GM19467 (cell line): ENCODE results near the gene OSBPL5.

ENCODE experiments used
- ATAC-seq: cut with Tn5 transposase; IDR thresholded peaks from one replicate; pipeline ENCODE4 v1.9.1; 2021; ENCODE audit warnings: mild to moderate bottlenecking, moderate library complexity; ENCODE audit not compliant: unreplicated experiment

Gene OSBPL5

DNA sequence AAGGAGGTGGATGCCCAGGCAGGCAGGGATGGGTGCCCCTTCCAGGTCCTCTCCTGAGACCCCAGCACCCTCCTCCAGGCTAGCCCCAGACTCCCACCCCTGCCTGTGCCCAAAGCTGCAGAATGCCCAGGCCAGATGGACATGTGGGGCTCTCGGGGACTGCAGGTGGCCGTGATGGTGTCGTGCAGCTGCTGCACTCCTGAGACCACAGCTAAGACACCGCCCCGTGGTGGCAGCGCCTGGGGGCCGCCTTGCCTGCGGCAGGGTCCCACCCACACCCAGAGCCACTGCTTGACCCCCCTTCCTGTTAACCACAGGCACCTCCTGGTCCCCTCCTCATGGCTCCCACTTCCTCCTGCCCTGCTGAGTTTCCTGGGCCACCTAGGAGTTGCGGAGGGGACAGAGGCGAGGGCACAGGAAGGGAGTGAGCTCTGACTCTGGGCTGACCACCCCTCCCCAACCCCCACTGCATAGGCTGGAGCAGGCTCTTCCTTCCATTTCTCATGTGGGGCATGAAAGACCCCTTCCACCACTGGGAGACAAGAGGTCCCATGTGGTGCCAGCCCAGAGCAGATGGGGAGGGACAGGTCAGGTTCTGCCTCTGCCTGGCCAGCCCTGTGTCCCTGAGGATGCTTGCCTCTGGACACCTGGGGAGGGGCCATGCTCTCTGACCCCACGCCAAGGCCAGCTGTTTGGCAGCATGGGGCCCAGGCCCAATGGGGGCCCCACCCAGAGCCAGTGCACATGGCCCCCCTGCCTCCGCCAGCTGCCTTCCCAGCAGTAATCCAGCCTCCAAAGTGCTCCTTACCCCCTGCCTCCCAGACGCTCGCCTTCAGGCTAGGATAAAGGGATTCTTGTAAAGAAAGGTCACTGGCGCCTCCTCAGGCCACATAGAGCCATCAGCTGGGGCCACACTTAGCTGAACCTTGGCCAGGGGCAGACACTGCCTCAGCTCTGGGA, 29.3 kb downstream of the OSBPL5 start:
- no peak for ATAC-seq

DNA sequence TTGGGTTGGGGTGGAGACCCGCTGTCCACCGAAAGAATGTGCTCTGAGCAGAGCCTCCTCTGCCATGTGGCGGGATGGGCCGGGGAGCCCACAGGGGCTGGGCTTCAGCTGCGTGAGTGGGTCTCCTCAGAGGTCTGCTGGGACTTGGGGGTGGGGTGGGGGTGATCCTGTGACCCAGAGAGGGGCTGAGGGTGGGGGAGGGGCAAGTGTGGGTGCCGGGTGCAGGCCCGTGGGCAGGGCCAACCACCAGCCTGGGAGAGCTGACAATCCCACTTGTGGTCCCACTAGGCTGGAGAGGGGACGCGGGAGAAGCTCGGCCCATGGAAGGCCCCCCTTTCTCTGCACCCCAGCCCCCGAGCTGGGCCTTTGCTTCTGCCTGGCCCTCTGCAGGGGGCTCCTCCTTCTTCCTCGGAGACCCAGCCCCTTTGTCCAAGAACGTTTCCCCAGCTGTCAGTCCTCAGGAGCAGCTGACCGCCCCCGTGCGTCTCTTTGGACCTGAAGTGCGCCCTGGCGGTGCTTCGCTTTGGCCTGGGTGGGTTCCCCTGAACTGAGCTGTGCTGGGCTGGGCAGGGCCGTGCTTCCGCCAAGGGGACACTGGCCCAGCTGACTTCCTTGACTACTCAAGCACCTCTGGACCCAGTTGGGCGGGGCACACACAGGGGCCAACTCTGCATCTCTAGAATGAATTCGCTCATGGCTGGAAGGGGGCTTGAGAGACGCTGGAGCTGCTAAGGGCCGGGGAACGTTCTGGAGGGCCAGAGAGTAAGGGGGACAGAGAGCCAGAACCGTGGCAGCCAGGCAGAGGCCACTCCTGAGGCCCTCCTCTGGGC, 30.2 kb downstream of the OSBPL5 start:
- ATAC-seq, result no peak

DNA sequence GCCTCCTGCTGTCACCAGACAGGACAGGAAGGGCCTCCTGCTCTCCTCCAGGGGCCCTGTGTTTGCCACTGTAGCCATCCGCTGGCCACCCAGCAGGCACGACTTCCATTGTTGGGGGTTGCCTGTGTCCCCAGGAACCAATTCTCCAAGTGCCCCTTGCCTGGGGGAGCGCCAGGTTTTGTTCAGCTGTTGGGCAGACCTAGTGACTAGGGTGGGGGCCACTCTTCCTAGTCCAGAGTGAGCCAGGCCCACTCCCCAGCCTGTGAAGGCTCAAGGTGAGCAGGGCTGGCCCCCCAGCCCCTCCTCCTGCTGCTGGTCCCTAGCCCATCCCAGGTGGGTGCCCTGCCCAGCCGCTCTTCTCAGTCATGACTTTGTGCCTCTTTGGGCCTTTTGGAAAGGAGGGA, 30.9 kb downstream of the OSBPL5 start:
- no peak for ATAC-seq

DNA sequence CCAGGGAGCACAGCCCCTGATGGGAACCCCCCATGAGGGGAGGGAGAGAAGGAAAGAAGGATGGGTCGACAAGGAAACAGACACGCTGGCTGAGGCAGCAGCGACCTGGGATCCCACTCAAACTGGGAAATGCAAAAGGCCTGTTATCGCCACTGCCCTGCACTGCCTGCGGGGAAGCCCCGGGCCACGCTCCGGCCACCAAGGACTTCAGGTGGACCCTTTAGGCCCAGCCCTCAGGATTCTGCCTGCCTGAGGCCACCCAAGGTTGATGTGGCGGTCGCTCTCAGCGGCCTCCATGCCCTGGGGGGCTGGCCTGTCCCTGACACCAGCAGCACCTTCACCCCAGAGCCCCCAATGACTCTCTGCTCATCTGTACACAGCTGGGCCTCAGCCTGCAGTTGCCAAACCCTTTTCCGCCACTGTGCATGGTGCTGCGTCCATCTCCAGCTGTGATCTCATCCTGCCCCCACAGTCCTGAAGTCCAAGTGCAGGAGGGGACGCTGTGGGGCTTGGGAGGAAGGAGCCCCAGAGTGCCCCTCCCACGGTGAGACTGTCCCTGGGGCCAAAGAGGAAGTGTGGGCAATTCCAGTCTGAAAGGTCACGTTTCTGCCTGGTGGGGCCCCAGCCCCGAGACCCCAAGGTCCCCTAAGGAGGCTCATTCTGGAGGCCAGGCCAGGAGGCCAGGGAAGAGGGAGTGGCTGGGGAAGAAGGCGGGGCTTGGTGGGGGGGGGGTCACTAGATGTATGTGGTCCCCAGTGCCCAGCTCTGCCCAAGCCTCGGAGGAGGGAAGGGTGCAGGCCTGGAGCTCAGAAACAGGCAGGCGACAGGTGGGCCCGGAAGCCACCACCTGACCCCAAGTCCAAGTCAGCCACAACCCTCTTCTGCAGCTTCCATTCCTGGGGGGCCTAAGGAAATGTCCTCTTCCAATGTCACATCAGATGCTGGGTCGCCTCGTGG, 31.6 kb downstream of the OSBPL5 start:
- ATAC-seq, result no peak

DNA sequence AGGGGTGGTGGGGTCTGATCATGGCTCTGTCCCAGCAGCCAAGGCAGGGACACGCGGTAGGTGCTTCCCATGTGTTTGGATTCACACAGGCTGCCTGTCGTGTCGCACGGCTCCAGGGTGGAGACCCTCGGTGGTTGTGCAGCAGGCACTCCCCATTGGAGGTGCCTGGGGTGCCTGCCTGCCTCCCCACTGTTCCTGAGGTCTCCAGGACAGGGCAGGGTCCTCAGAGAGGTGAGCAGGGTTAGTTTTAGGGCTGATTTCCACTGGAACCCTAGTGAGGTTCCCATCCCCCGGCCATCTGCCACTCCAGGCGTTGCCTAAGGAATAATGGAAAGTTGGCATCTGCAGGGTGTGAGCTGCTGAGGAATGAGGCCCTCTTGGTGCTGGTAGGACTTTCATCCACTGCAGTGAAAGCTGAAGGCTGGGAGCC, 32.3 kb downstream of the OSBPL5 start:
- ATAC-seq, result no peak

DNA sequence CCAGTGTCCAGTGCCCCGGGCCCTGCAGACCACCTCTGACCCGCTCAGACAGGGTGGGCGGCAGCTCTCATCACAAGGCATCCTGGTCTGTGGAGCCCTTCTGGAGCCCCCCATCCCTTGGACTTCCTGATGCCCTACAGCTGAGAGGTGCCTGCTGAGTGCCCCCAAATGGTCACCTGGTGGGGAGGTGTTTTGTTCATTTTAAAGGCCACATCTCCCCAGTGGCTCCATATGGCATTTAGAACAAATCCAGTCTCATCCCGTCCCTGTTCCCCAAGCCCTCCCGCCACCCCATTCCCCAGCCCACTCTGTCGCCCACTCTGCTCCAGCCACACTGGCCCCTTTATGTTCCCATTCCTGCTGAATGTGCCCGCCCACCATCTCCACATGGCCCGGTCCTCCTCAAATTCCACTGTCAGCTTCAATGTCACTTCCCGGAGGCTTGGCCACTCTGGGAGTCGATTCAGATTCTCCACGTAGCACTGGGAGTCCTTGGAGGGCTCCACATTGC, 32.8 kb downstream of the OSBPL5 start:
- no peak for ATAC-seq

DNA sequence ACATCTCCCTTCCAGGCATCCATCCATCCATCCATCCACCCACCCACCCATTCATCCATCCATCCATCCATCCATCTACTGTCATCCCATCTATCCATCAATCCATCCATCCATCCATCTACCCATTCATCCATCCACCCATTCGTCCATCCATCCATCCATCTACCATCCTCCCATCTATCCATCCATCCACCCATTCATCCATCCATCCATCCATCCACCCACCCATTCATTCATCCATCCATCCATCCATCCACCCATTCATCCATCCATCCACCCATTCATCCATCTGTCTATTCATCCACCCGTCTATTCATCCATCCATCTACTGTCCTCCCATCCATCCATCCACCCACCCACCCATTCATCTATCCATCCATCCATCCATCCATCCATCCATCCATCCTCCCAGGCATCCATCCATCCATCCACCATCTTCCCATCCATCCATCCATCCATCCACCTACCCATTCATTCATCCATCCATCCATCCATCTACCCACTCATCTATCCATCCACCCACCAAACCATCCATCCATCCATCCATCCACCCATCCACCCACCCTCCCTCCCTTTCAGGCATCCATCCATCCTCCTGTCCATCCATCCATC, 33.7 kb downstream of the OSBPL5 start:
- ATAC-seq, result no peak

DNA sequence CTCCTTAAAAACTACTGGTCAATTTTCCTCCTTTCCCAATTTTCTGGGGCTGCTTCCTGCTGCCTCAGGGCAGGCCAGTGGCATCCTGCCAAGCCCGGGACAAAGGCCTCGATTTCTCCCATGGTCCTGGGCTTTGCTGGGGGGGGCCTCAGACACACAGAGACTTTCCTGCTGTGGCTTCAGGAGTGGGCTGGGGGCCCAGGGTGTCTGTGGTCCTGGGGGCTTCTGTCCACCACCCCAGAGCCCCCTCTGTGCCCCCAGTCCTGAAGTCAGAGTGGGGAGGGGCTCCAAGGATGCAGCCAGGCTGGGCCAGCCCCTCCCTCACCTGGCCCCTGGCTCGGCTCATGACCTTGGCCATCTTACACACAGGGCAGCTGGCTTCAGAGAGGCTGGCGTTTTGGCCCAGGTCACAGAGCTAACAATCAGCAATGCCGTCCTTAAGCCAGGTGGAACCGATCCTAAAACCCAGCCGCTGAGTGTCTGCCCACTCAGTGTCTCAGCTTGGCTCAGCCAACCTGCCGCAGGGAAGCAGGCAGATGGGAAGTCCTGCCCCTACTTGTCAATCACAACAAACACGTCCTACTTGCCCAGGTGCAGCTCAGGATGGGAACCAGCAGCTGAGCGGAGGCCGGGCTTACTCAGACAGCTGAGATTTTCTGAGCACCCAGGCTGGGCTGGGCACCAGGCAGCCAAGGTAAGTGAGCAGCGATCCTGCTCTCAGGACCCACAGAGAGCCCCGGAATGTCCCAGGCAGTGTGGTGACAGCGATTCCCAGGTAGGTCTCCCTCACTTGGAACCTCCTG, 34.6 kb downstream of the OSBPL5 start:
- ATAC-seq, result no peak

DNA sequence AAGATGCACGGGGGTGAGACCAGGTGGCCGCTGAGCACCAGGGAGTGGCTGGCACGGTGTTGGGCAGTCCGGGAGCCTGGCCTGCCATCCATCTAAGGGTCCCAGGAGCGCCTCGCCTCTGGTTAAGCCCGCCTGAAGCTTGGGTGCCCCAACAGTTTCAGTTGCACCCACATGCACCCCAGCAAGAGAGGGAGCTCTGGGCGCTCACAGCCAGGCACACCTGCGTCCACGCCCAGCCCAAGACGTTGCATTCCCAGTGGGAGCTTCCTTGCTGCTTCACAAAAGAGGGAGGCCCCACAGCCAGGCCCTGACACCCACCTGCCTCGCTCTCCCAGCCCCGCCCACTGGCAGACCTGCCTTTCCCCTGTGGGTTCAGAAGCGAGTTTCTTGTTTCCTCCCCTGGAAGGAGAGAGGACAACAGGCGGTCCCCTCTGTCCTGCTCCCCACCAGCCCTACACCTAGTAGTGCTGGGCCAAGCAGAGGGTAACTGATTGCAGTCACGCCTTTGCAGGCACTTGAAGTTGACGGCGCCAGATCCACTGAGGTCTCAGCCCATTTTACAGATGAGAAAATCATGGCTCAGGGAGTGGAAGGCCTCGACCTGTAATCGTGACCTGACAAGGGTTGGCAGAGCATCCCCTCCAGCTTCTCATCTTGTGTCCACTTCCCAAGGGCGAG, 35.4 kb downstream of the OSBPL5 start:
- ATAC-seq, result no peak

DNA sequence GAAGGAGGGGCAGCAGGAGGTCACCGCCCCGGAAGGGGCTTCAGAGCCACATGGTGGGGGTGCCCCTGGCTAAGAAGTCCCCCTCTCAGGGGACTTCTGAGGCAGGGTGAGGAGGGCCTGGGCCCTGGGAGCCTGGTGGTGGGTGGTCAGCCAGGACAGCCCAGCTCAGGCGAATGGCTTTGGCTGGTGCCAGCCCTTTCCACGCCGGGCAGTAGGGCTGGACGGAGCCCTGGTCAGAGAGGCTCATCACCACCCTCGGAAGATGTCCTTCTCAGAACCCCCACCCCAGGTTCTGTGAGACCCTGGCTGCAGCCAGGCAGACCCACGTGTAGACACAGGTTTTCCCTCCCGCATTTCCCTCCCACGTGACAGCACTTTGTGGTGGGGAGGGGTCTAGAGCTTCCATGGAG, 35.9 kb downstream of the OSBPL5 start:
- no peak for ATAC-seq

DNA sequence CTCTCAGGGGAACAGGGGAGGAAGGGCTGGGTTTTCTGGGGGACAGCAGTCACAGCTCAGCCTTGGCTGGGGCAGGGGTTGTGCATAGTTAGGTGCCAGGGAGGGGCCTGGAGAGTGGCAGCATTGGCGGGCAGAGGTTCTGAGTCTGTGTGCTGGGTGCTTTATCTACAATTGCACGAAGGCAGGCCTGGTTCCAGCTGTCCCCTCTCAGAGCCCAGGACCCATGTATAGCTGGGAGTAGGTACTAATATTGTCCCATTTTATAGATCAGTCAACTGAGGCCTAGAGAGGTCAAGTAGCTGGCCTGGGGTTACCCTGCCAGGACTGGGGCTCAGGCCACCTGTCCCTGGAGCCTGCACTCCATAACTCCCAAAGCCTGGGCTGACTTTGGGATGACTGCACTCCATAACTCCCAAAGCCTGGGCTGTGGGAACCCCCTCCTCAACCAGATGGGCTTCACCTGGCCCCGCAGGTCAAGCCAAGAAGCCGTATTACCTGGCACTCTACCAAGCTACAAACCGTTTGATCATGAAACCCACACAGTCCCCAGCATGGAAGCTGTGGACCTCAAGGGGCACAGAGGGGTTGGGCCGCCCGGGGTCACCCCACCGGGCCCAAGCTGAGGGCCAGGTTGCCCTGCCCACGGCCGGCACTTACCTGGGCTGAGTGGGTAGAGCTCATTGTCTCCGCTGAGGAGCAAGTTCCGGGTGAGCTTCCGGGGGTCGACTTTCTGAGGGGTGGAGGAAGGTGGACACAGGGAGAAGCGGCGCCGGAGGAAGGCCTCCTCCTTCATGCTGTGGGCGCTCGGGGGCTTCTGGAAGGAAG, 36.5 kb downstream of the OSBPL5 start:
- ATAC-seq, result no peak

DNA sequence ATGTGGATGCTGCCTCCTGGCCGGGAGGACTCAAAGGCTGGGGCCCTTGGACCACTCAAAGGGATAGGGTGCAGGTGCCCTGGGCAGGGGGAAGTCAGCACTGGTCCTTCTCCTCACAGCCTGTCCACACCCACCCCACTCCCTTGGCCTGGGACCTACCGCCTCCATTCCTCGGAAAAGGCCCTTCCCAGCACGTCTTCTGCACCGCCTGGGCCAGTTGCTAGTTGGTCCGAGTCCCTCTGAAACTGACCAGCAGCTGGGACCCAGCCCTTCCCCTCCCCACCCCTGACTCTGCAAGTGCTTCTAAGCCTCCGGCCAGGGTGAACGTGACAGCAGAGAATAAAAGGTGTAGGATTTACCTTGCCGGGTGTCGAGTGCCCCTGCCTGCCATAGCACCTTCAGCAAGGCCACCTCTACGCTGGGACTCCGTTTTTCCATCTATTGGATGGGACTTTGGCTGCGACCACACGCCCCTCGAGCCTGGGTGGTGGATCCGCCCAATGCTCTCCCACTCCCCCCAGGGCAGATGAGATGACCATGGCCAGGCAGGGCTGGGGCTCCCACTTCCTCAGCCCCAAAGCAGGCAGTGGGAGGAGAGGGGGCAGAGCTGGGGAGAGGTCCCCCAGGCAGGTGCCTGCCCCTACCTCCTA, 37.3 kb downstream of the OSBPL5 start:
- no peak for ATAC-seq

DNA sequence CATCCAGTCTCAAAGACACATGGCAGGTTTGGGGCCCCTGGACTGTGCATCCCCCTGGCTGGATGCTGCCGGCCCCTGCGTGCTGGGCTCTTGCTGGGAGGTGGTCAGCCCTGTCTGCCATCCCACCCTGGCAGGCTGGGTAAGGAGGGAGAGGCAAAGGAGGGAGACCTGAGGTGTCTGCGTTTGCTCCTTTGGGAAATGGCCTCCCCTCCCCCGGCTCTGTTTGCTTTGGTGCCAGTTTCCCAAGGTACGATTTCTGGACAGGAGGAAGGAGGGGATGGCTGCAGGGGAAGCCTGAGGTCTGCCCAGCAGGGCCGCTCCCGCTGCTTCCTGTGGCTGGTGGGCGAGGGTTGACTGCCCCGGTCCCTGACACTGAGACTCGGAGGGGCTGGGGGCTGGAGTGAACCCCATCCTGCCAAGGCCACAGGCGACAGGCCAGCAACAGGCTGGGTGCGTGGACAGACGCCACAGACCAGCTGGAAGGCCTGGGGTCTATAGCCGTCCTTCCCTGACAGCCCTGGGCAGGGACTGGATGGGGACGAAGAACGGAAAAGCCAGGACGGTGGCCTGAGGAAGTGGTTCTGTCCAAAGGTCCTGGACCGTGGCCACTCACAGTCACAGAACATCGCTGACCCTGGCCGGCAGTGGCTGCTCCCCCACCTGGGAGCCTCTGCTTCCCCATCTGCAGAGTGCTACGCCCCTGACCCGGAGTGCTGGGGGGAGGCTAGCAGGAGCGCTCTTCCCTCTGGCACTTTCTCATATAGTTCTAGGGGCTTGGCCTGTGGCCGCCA, 38.0 kb downstream of the OSBPL5 start:
- ATAC-seq, result no peak

DNA sequence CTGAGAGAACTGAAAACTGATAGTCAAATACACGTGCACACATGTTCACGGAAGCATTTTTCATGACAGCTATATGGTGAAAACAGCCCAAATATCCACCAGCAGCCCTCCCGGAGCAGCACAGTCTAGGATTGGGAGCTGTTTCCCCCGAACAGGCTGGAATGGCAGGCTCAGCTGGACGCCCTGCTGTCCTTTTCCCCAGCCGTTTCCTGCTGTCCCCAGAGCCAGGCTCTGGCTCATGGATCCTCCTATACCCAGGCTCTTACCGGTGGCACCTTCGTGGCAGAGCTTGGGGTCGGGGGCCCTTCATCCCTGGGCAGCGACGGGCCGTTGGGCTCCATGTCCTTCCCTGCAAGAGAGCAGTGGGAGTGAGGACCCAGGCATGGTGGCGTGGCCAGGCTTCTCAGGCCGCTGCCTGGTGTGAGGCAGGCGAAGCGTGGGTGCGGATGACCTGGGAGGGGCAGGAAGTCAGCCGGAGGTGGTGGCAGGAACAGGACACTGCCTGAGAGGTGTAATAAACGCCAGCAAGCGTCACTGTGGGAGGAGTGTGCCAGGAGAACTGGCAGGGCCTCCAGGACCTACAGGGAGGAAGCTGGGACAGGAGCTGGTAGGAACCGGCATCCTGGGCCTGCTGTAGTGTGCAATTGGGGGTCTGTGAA, 38.8 kb downstream of the OSBPL5 start:
- no peak for ATAC-seq

DNA sequence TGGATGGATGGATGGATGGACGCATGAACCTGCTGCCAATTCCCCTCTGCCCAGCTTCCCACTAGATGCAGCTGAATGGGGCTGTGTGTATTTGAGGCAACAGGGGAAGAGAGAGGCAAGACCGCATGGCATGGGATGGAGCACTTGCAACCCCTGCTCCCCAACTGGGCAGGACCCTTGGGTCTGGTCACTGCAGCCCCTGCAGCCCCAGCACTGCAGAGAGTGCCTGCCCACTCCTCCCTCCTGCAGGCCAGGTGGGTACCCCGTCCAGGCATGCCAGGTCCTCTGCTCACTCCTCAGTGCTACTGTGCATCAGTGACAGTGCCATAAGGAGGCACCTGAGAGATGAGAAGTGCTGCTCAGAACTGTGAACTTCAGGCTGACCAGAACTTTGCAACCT, 40.3 kb downstream of the OSBPL5 start:
- ATAC-seq, result no peak
